ENCODE results near the gene ZFAND3. TPM values are rescaled to one million over a fixed set of nuclear protein-coding genes. Genes with fewer than 3 reads are reported as not detected.
A peak's percentile ranks its signal among the peaks of the same experiment; 100 is the strongest.

ZFAND3 gene
- total and polyA plus RNA-seq, 8 donors: 65.9 to 125 (median 118) TPM

GRCh38 chr6:38092465-38092864 is 272.9 kb downstream of the ZFAND3 start:
- TF ChIP-seq CTCF (IDR thresholded peaks at IDR 0.05): no peak
- Histone ChIP-seq H3K9me3 (no peaks in the 10 kb centered on the region), H3K4me1 (no peaks in the 10 kb centered on the region), H3K27ac (no peak overlapping the region), H3K27me3 (no peaks in the 10 kb centered on the region), H3K36me3 (peaks cover 0 to 2% of the 10 kb centered on the region in 2 donors), H3K4me3 (no peak overlapping the region)
- ATAC-seq: peak; percentile 41
- intact Hi-C loops (cut with DNase I): no loop called here
- no peak for DNase-seq

- Histone ChIP-seq H3K4me3 (no peak overlapping the region), H3K27me3 (no peaks in the 10 kb centered on the region), H3K36me3 (no peaks in the 10 kb centered on the region), H3K27ac (no peak overlapping the region), H3K4me1 (no peaks in the 10 kb centered on the region), H3K9me3 (no peaks in the 10 kb centered on the region)
- no peak for ATAC-seq
- intact Hi-C loops (cut with DNase I): no loop called here
- no peak for TF ChIP-seq CTCF (IDR thresholded peaks at IDR 0.05)
- DNase-seq: no peak
Measured at GRCh38 chr6:38092964-38093363, 273.4 kb downstream of the ZFAND3 start.

GRCh38 chr6:38095054-38095453 is 275.5 kb downstream of the ZFAND3 start:
- Histone ChIP-seq H3K4me1 (no peaks in the 10 kb centered on the region), H3K36me3 (no peaks in the 10 kb centered on the region), H3K27me3 (no peaks in the 10 kb centered on the region), H3K27ac (no peak overlapping the region), H3K9me3 (no peaks in the 10 kb centered on the region), H3K4me3 (no peak overlapping the region)
- no peak for ATAC-seq
- TF ChIP-seq CTCF (IDR thresholded peaks at IDR 0.05): no peak
- no peak for DNase-seq
- intact Hi-C loops (cut with DNase I): no loop called here

- no peak for TF ChIP-seq CTCF (IDR thresholded peaks at IDR 0.05)
- DNase-seq (no peak), ATAC-seq (no peak)
- Histone ChIP-seq H3K9me3 (no peaks in the 10 kb centered on the region), H3K4me3 (no peak overlapping the region), H3K36me3 (no peaks in the 10 kb centered on the region), H3K4me1 (no peaks in the 10 kb centered on the region), H3K27me3 (no peaks in the 10 kb centered on the region), H3K27ac (no peak overlapping the region)
- intact Hi-C loops (cut with DNase I): no loop called here
Measured at GRCh38 chr6:38099221-38099620, 279.7 kb downstream of the ZFAND3 start.

GRCh38 chr6:38100380-38100779 is 280.9 kb downstream of the ZFAND3 start:
- H3K4me3 ChIP-seq: no peak overlapping the region
- no peak for TF ChIP-seq CTCF (IDR thresholded peaks at IDR 0.05)
- H3K36me3 ChIP-seq: no peaks in the 10 kb centered on the region
- no peak overlapping the region for H3K27ac ChIP-seq
- H3K27me3 ChIP-seq: no peaks in the 10 kb centered on the region
- intact Hi-C loops (cut with DNase I): no loop called here
- ATAC-seq (no peak), DNase-seq (no peak)
- no peaks in the 10 kb centered on the region for H3K4me1 ChIP-seq
- no peaks in the 10 kb centered on the region for H3K9me3 ChIP-seq
